K562 (cell line): ENCODE results near the gene GINS2. TPM values are rescaled to one million over a fixed set of nuclear protein-coding genes. Genes with fewer than 3 reads are reported as not detected.

Experiments used
- ARID4B ChIP-seq: sonication (generic); formaldehyde crosslinking; IDR thresholded peaks from 2 replicates; pipeline ENCODE4 v1.8.0; 2022; ENCODE audit warnings: mild to moderate bottlenecking, missing genetic modification reagents
- CBX8 ChIP-seq: fragments of 200-600 bp; sonication (generic); IDR thresholded peaks from 2 replicates; pipeline ENCODE4 v1.6.1; 2012; ENCODE audit warnings: borderline replicate concordance, mixed run types, low read depth, mild to moderate bottlenecking, moderate library complexity, mixed read lengths, low read length, control low read depth, inconsistent platforms; ENCODE audit not compliant: poor library complexity, severe bottlenecking; ENCODE audit errors: extremely low read depth
- CCNT2 ChIP-seq: IDR thresholded peaks from 2 replicates; pipeline ENCODE4 v1.6.1; 2011; ENCODE audit warnings: borderline replicate concordance, low read depth, mild to moderate bottlenecking, moderate library complexity, mixed read lengths, low read length; ENCODE audit not compliant: insufficient read length; ENCODE audit errors: extremely low read depth
- CEBPB ChIP-seq: fragments of 450-650 bp; IDR thresholded peaks from 2 replicates; pipeline ENCODE4 v1.6.1; 2016; ENCODE audit warnings: missing genetic modification characterization, missing compliant biosample characterization
- CTCFL ChIP-seq: IDR thresholded peaks from 2 replicates; pipeline ENCODE4 v1.6.1; 2011; ENCODE audit warnings: borderline replicate concordance, low read depth, mild to moderate bottlenecking, moderate library complexity, low read length; ENCODE audit not compliant: insufficient read depth, poor library complexity, severe bottlenecking
- E2F5 ChIP-seq: sonication (generic); formaldehyde crosslinking; IDR thresholded peaks from 2 replicates; pipeline ENCODE4 v1.8.0; 2022; ENCODE audit warnings: mild to moderate bottlenecking, missing genetic modification reagents
- ELF2 ChIP-seq: fragments of 250-450 bp; sonication (Bioruptor Pico); IDR thresholded peaks from 2 replicates; pipeline ENCODE4 v1.5.0; 2021; ENCODE audit warnings: mild to moderate bottlenecking
- HDAC8 ChIP-seq: fragments of 450-650 bp; IDR thresholded peaks from 2 replicates; pipeline ENCODE4 v1.6.1; 2016; ENCODE audit warnings: mild to moderate bottlenecking, missing genetic modification characterization, moderate library complexity, missing compliant biosample characterization
- ILF3 ChIP-seq: fragments of 450-650 bp; IDR thresholded peaks from 2 replicates; pipeline ENCODE4 v1.6.1; 2018; ENCODE audit warnings: antibody characterized with exemption, mild to moderate bottlenecking, moderate library complexity, borderline replicate concordance
- KAT2B ChIP-seq: IDR thresholded peaks from one replicate; pipeline ENCODE4 v1.6.1; 2012; ENCODE audit warnings: low read depth, mild to moderate bottlenecking, control low read depth, inconsistent platforms, low read length, moderate library complexity
- L3MBTL2 ChIP-seq: fragments of 450-650 bp; IDR thresholded peaks from 2 replicates; pipeline ENCODE4 v1.6.1; 2016; ENCODE audit warnings: mild to moderate bottlenecking, moderate library complexity
- POLR2AphosphoS5 ChIP-seq: IDR thresholded peaks from 2 replicates; pipeline ENCODE4 v1.6.1; 2011; ENCODE audit warnings: mild to moderate bottlenecking, low read depth, low read length, moderate library complexity; ENCODE audit not compliant: control insufficient read depth, insufficient read depth
- POLR2B ChIP-seq: fragments of 450-650 bp; IDR thresholded peaks from 2 replicates; pipeline ENCODE4 v1.6.1; 2018; ENCODE audit warnings: low read depth; ENCODE audit not compliant: partially characterized antibody
- ZC3H4 ChIP-seq: sonication (generic); formaldehyde crosslinking; IDR thresholded peaks from 2 replicates; pipeline ENCODE4 v1.9.0; 2021; ENCODE audit warnings: missing genetic modification reagents, borderline replicate concordance
- ZFPM2 ChIP-seq: fragments of 250-450 bp; sonication (Bioruptor Pico); IDR thresholded peaks from 2 replicates; pipeline ENCODE4 v1.5.1; 2022; ENCODE audit warnings: mild to moderate bottlenecking
- ZNF277 ChIP-seq: fragments of 250-450 bp; sonication (Bioruptor Pico); IDR thresholded peaks from 2 replicates; pipeline ENCODE4 v1.8.0; 2022; ENCODE audit warnings: inconsistent platforms, mild to moderate bottlenecking, moderate library complexity, borderline replicate concordance
- ZNF311 ChIP-seq: fragments of 250-450 bp; sonication (Bioruptor Pico); IDR thresholded peaks from 2 replicates; pipeline ENCODE4 v1.4.0; 2020; ENCODE audit warnings: mild to moderate bottlenecking, moderate library complexity
- ZNF444 ChIP-seq: fragments of 250-450 bp; sonication (Bioruptor Pico); IDR thresholded peaks from 2 replicates; pipeline ENCODE4 v1.4.0; 2020; ENCODE audit warnings: mild to moderate bottlenecking, moderate library complexity
- ZNF695 ChIP-seq: fragments of 450-650 bp; formaldehyde crosslinking; IDR thresholded peaks from 2 replicates; pipeline ENCODE4 v1.4.0; 2020; ENCODE audit warnings: mild to moderate bottlenecking, moderate library complexity
- polyA plus RNA-seq, 8 experiments: library from polyadenylated mRNA; depleted of rRNA in 4 of 8; stranded (reverse) in 5 of 8; unstranded in 3 of 8; fragments of >200 nt; fragmentation: Nextera tagmentation in 2 of 8; fragmentation: Illumina TruSeq in 1 of 8; extraction: Ambion mirVana in 2 of 8; extraction: Trizol in 1 of 8; gene quantifications; 2 replicates each; pipeline versions ENCODE4 v1.2.1 to v1.2.3, GENCODE V29; 2011 to 2014; ENCODE audit warnings: inconsistent platforms in 1 of 8, missing spikeins in 1 of 8
- total RNA-seq, 7 experiments: library from RNA; depleted of rRNA in 6 of 7; stranded (reverse); fragments of >200 nt in 6 of 7; fragmentation: Illumina TruSeq in 2 of 7; extraction: Trizol in 2 of 7; gene quantifications; 2 replicates each; pipeline versions ENCODE4 v1.2.1 to v1.2.3, GENCODE V29; 2011 to 2021; ENCODE audit warnings: low replicate concordance in 1 of 7

Gene GINS2
- total and polyA plus RNA-seq, 9 of the 15 experiments (the other 6 are each of a cell fraction or from before 2014, with no cell fraction given), result 40.4 to 76.2 (median 44.6) TPM

- TF ChIP-seq ARID4B (CRISPR knock-in tag) (no peak), ILF3 (0 out of 2 replicates have a peak, but pooled peaks have one; percentile 4), ZFPM2 (no peak), ZC3H4 (CRISPR knock-in tag) (no peak), ZNF277 (CRISPR knock-in tag) (no peak), CTCFL (no peak), CEBPB (tag) (no peak), HDAC8 (tag) (no peak), L3MBTL2 (0 out of 2 replicates have a peak, but pooled peaks have one; percentile 29), CCNT2 (peak; percentile 22), ZNF311 (CRISPR knock-in tag) (no peak), ELF2 (no peak), ZNF695 (CRISPR knock-in tag) (no peak), KAT2B (no peak), POLR2AphosphoS5 (peak; percentile 52), CBX8 (no peak), POLR2B (peak; percentile 57), E2F5 (no peak), ZNF444 (no peak)
These were observed 13.4 kb downstream of the GINS2 start (continued) for GRCh38 chr16:85675251-85675874.
